Spinal cord (tissue), 10 donors: Measurements from ENCODE around the gene HOXC11. TPM values are rescaled to one million over a fixed set of nuclear protein-coding genes. Genes with fewer than 3 reads are reported as not detected.
A peak's percentile ranks its signal among the peaks of the same experiment; 100 is the strongest.

Source experiments
- DNase-seq, 6 donors: peaks; one replicate each; pipeline versions ENCODE4 v3.0.0 to v3.0.0-alpha.2; 2013 to 2015; ENCODE audit warnings: low spot score in 6 of 6, low read depth in 4 of 6
- H3K27ac ChIP-seq: one replicate; pipeline ENCODE4 v1.5.1; 2013; ENCODE audit warnings: low read depth, low read length, control low read depth
- H3K27me3 ChIP-seq: one replicate; pipeline ENCODE4 v1.6.1; 2013; ENCODE audit warnings: low read length; ENCODE audit not compliant: control insufficient read depth, insufficient read depth
- H3K36me3 ChIP-seq: one replicate; pipeline ENCODE4 v1.6.1; 2013; ENCODE audit warnings: low read length; ENCODE audit not compliant: control insufficient read depth, insufficient read depth
- H3K4me1 ChIP-seq: one replicate; pipeline ENCODE4 v1.6.1; 2013; ENCODE audit warnings: low read length; ENCODE audit not compliant: control insufficient read depth, insufficient read depth
- H3K4me3 ChIP-seq: one replicate; pipeline ENCODE4 v1.5.1; 2013; ENCODE audit warnings: low read depth, low read length, control low read depth
- H3K9me3 ChIP-seq: one replicate; pipeline ENCODE4 v1.6.1; 2013; ENCODE audit warnings: low read length; ENCODE audit not compliant: control insufficient read depth, insufficient read depth
- WGBS: methylation state at CpG from one replicate; pipeline ENCODE4 v1.1.5; 2013; ENCODE audit warnings: missing lambda C conversion rate; ENCODE audit not compliant: insufficient coverage; 5-methylcytosine and 5-hydroxymethylcytosine counted together
- polyA plus RNA-seq, 2 donors: library from polyadenylated mRNA; unstranded; fragments of 120-200 nt; gene quantifications; one replicate each; pipeline ENCODE4 v1.2.1, GENCODE V29; 2013; ENCODE audit not compliant: insufficient read length in 2 of 2
- total RNA-seq, 2 donors: library from RNA; depleted of rRNA in 1 of 2; stranded (reverse); fragments of 120-200 nt in 1 of 2; fragments of >200 nt in 1 of 2; gene quantifications; one replicate each; pipeline versions ENCODE4 v1.2.3 to v1.2.4, GENCODE V29; 2013 to 2014
- donor health status: healthy.

Gene HOXC11
- total and polyA plus RNA-seq, 4 donors: 1.5 TPM; not detected in 3

DNA sequence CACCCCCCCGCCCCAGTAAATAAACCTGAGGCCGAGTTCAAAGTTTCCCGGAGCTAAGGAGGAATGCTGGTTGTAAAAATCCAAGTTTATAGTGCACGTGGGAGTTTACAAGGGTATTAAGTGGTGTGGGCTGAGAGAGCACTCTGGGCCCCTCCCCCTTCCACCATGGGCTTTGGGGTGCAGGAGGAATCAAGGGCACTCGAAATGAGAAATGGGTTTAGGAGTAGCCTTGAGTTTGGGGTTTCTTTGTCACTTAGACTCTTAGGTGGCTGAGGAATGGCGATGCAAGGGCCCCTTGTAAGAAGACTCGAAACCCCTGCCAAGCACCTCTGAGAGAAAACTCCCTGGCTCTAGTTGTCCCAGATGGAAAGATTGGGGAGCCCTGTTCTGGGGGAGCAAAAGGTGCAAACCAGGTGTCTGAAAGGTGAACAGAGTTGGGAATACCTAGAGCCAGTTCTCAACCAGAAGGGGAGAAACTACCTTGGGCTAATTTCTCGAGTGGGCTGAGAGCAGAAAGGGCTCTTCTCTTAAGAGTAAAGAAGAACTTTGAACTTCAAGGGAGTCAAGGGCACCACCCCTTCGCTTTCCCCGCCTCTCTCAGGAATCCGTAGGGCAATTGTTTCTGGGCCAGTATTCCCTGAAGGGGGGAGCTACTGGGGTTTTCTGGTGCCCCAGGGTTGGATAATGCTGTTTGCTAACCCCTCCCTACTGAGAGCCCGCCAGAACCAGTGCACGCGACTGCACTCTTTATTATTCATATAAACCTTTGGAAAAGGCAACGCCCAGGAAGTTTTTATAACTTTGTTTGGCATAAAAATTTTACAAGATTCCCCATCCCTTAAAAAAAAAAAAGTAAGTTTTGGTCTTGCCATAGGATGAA, 5.8 kb downstream of the HOXC11 start:
- Histone ChIP-seq H3K36me3 (no peaks in the 10 kb centered on the region), H3K4me3 (no peak overlapping the region), H3K9me3 (no peaks in the 10 kb centered on the region), H3K27me3 (peaks cover 97% of the 10 kb centered on the region), H3K4me1 (peaks cover 51% of the 10 kb centered on the region), H3K27ac (peak overlapping the region; percentile 61)
- WGBS: 27% methylated on average over 3 of the region's 15 CpGs
- no peak for DNase-seq

DNA sequence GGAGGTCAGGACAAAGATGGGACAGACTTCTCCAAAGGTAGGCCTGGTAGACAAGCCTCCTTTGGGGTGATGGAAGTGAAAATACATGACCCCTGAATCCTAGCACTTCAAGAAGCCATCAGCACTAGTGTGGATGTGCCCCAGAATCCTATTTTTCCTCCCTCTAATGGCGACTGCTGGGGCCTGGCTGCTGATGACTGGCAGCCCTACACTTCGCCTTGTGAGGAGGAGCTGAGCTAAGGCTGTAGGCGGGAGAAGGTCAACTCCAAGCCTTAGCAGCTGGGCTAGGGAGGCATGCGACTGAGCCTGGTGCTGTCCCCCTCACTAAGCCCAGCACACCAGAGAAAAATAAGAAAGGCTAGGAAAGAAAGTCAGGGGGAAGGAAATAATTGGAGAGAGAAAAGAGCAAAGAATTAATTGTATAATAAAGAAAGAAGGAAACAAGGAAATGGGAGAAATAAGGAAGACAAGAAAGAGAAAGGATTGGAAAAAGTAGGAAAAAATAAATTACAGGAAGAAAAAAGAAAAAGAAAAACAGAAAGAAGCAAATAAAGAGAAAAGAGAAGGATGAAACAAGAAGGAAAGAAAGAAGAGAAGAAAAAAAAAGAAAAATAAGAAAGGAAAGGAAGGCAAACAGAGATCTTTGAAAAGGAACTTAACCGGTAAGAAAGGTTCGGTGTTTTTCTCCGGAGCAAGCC, 7.3 kb downstream of the HOXC11 start:
- no peaks in the 10 kb centered on the region for H3K36me3 ChIP-seq
- H3K4me3 ChIP-seq: peak overlapping the region; percentile 24
- no peak for DNase-seq
- WGBS: 49% methylated on average over 3 of the region's 7 CpGs
- peak overlapping the region; percentile 99 for H3K27ac ChIP-seq
- H3K9me3 ChIP-seq: no peaks in the 10 kb centered on the region
- H3K27me3 ChIP-seq: peaks cover 93% of the 10 kb centered on the region
- peaks cover 52% of the 10 kb centered on the region for H3K4me1 ChIP-seq

DNA sequence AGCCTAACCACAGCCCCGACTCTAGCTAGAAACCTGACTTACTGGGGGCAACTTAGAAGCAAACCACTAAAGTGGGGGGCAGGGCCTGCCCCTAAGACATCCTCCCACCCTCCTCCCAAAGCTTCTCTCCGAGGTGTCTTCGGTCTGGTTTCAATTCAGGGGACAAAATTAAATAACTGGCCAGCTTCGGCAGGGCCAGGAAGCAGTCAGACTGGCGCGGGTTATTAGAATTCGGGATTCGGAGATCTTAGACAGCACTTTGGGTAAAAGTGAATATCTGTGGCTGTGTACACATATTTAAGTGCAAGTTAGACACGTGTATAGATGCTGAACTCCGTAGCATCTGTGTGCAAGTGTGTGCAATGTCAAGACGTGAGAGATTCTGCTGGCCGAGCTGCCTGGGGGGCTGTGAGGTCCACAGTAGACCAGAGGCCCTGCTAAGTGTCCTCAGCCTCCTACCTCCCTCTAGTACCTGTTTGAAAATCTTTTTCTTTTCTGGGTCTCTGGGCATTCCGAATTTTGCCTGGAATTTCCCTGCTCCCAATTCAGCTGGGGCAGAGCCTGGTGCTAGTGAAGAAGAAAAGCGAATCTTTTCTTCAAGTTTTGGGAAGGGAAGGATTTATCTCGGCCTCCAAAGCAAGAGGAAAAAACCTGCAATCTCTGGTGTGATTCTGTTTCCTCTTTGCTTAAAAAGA, 8.0 kb downstream of the HOXC11 start:
- Histone ChIP-seq H3K9me3 (no peaks in the 10 kb centered on the region), H3K4me3 (peak overlapping the region; percentile 24), H3K36me3 (peaks cover 3% of the 10 kb centered on the region), H3K27me3 (peaks cover 92% of the 10 kb centered on the region), H3K27ac (peak overlapping the region; percentile 99), H3K4me1 (peaks cover 53% of the 10 kb centered on the region)
- DNase-seq: no peak
- 41% methylated on average over 10 of the region's 15 CpGs for WGBS

DNA sequence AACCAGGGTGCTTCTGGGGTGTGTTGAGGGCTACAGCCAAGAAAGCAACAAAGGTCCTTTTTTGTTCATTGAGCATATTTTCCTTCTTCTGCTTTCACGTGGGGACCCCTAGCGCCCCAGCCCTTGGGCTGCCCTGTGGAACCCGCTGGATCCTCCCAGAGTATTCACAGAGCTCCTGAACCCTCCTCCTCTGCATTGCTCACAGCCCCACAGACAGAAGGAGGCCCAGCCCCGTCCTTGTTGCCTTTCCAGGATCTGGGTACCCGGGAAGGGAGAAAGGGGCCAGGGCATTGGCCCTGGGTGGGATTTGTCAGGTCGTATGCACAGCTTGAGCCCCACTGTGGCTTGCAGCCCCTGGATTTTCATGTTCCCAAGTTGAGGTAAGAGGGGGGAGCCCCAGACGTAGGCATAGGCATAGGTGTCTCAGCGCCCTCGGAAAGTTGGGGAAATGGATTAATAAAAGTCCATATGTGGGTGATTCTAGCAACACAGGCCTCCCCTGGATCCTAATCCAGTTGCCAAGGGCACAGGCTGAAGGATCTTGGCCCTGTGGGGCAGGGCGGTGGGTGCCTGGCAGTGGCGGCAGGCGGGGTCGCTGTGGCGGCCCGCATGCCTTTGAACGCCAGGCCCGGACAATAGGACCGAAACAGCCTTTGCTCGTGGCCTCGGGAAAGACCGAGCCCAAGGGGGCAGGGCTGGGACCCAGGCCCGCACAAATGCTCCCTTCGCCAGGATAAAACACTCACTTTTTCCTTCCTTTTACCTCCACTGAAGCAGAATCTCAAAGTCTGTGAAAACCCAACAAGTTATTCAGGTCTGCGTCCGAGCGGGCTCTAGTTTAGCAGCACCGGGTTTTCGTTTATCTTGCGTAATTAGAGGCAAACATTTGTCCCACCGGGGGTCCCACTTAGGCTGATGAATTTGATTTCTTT, 9.0 kb downstream of the HOXC11 start:
- no peak for DNase-seq
- Histone ChIP-seq H3K4me3 (peak overlapping the region; percentile 24), H3K9me3 (no peaks in the 10 kb centered on the region), H3K36me3 (peaks cover 3% of the 10 kb centered on the region), H3K27me3 (peaks cover 92% of the 10 kb centered on the region), H3K27ac (peak overlapping the region; percentile 99), H3K4me1 (peaks cover 55% of the 10 kb centered on the region)
- 13% methylated on average over 27 of the region's 30 CpGs for WGBS

DNA sequence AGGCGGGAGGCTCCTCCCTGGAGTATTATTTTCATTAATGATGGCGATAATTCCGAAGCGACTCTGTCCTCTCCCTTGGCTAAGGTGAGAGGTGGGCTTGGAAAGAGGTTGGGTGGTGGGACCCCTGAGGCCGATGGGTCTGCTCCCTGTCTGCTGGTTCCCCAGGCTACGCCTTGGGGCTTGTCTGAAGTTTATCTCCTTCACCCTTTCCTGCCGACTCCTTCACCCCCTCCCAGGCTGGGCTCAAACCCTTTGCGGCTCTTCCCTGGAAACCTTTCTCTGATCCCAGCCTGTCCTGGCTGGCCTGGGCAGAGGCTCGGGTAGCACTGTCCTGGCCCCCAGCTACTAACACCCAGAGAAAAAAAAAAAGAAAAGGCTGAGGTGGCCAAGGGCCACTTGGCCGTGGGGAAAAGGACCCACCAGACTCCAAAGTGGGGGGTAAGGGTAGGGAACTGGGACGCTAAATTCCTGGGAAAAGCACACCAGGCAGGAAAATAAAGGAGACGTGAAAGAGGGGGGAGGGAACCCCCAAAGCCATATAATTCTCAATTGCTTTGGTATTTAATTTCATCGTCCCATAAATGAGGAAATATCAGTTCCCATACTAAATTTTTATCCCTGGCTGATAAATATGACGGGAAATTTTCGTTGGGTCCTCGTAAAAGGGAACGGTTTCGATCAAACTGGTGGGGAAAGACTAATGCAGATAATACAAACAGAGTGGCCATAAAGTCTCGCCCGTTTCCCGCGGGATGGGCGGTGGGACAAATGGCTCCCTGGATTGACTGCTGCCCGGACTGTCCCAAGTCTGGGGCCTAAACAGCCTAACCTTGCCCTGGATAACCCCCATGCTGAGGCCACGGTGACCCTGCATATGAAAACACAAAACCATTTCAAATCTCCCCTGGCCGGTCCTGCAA, 10.0 kb downstream of the HOXC11 start:
- no peaks in the 10 kb centered on the region for H3K9me3 ChIP-seq
- peak overlapping the region; percentile 24 for H3K4me3 ChIP-seq
- H3K27ac ChIP-seq: peak overlapping the region; percentile 99
- H3K27me3 ChIP-seq: peaks cover 89% of the 10 kb centered on the region
- WGBS: 16% methylated on average over 16 of the region's 26 CpGs
- H3K36me3 ChIP-seq: peaks cover 3% of the 10 kb centered on the region
- peaks cover 53% of the 10 kb centered on the region for H3K4me1 ChIP-seq
- no peak for DNase-seq

DNA sequence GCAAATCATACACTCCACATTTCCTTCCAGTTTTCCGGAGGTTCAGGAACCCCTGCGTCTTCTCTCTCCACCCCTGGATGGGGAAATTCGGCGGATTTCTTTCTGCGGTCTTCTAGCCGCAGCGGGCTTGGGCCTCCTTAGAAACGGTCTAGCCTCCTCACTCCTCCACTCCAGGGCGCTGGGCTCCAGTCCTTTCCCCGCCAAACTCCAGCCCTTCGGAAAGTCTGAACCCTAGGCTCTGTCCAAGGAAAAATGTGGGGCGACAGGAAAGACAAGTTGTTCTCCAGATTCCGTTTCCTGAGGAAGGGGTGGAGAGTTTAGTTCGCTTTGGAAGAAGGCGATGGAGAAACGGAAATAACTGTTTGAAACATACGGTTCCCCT, 10.6 kb downstream of the HOXC11 start:
- Histone ChIP-seq H3K9me3 (no peaks in the 10 kb centered on the region), H3K27me3 (peaks cover 89% of the 10 kb centered on the region), H3K27ac (peak overlapping the region; percentile 99), H3K36me3 (peaks cover 3% of the 10 kb centered on the region), H3K4me1 (peaks cover 53% of the 10 kb centered on the region), H3K4me3 (peak overlapping the region; percentile 24)
- WGBS: 14% methylated on average over 9 of the region's 17 CpGs
- no peak for DNase-seq

DNA sequence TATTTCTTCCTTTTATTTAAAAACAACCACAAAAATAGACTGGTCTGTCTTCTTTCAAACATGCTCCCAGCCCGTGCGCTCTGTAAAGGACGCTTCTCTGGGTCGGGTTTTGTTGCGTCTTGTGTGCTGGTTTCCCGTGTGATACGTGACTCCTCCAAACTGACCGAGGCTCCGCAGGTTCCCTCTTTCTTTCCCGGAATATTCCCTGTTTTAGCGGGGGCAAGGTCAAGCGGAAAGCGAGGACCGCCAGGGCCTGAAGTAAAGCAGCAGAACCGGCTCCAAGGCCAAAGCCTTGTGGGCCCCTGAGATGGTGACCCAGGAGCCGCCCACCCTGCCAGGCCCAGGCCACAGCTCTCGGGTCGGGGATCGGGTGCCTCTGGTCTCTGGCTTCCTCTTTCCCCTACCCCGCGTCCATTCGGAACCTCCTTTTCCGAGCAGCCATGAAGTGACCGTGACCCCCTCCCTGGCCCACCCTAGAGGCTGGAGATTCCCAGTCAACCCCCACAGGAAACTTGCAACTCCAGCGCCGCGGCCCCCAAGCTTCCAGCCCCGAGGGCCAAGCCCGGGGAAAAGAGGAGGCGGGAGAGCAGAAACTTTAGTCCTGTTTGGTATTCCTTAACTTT, 11.1 kb downstream of the HOXC11 start:
- Histone ChIP-seq H3K9me3 (no peaks in the 10 kb centered on the region), H3K4me3 (peak overlapping the region; percentile 24), H3K36me3 (peaks cover 3% of the 10 kb centered on the region), H3K27ac (peak overlapping the region; percentile 99), H3K4me1 (peaks cover 54% of the 10 kb centered on the region), H3K27me3 (peaks cover 89% of the 10 kb centered on the region)
- 13% methylated on average over 23 of the region's 30 CpGs for WGBS
- no peak for DNase-seq
